ENCODE data around the gene TOR2A. TPM values are rescaled to one million over a fixed set of nuclear protein-coding genes. Genes with fewer than 3 reads are reported as not detected.

Gene TOR2A
- polyA plus RNA-seq, 1 donor (not counting 4 experiments of a cell fraction or from before 2014, with no cell fraction given), result 2.3 TPM

GRCh38 chr9:127765418-127765817 is 30.3 kb upstream of the TOR2A start:
- H3K4me3 ChIP-seq (ENCODE audit: control insufficient read depth in 2 of 3, extremely low read depth in 1 of 3, insufficient read depth in 2 of 3, low read depth in 1 of 3, low read length in 3 of 3), result no peak overlapping the region
- no peaks in the 10 kb centered on the region for H3K36me3 ChIP-seq (ENCODE audit: control insufficient read depth in 2 of 2, extremely low read depth in 1 of 2, insufficient read depth in 2 of 2, low read length in 2 of 2)
- dilution Hi-C loops (cut with MboI; ENCODE audit: extremely low pct_ligation_motif_present, low sequenced_read_pairs), result no loop called here
- TF ChIP-seq CTCF (optimal IDR thresholded peaks at IDR 0.05 in 1 of 3, IDR thresholded peaks at IDR 0.05 in 1 of 3, conservative IDR thresholded peaks at IDR 0.05 in 1 of 3; ENCODE audit: extremely low read depth in 1 of 3, insufficient read depth in 2 of 3, low read length in 3 of 3) (no peak), EZH2 (IDR thresholded peaks at IDR 0.05; ENCODE audit: low read length) (no peak)
- H3K4me2 ChIP-seq (ENCODE audit: control insufficient read depth, extremely low read depth, insufficient read depth, low read depth, low read length), result no peak overlapping the region
- DNase-seq (ENCODE audit: low read depth, low spot score) (no peak), FAIRE-seq (no peak)
- H3K27ac ChIP-seq (ENCODE audit: control insufficient read depth, insufficient read depth, low read length), result no peak overlapping the region
- no peak overlapping the region for H3K9ac ChIP-seq (ENCODE audit: control insufficient read depth, extremely low read depth, insufficient read depth, low read length)
- H3K4me1 ChIP-seq (ENCODE audit: control insufficient read depth, extremely low read depth, insufficient read depth, low read length), result peaks cover 1% of the 10 kb centered on the region
- H3K9me1 ChIP-seq (ENCODE audit: control insufficient read depth, extremely low read depth, insufficient read depth, low read length), result no peaks in the 10 kb centered on the region
- H3K79me2 ChIP-seq (ENCODE audit: control insufficient read depth, insufficient read depth, low read length), result no peaks in the 10 kb centered on the region
- no peak overlapping the region for H2AFZ ChIP-seq (ENCODE audit: control insufficient read depth, low read length)
- peaks cover 3% of the 10 kb centered on the region for H3K27me3 ChIP-seq (ENCODE audit: control insufficient read depth, extremely low read depth, insufficient read depth, low read length)
- H3K9me3 ChIP-seq (ENCODE audit: control insufficient read depth, low read depth, low read length), result no peaks in the 10 kb centered on the region
- H4K20me1 ChIP-seq (ENCODE audit: control insufficient read depth, extremely low read depth, insufficient read depth, low read length), result no peaks in the 10 kb centered on the region

GRCh38 chr9:127763918-127764384 is 28.9 kb upstream of the TOR2A start:
- Histone ChIP-seq H3K4me3 (ENCODE audit: control insufficient read depth in 2 of 3, extremely low read depth in 1 of 3, insufficient read depth in 2 of 3, low read depth in 1 of 3, low read length in 3 of 3) (no peak overlapping the region), H3K9ac (ENCODE audit: control insufficient read depth, extremely low read depth, insufficient read depth, low read length) (no peak overlapping the region), H4K20me1 (ENCODE audit: control insufficient read depth, extremely low read depth, insufficient read depth, low read length) (no peaks in the 10 kb centered on the region), H3K79me2 (ENCODE audit: control insufficient read depth, insufficient read depth, low read length) (no peaks in the 10 kb centered on the region), H3K4me2 (ENCODE audit: control insufficient read depth, extremely low read depth, insufficient read depth, low read depth, low read length) (no peak overlapping the region), H2AFZ (ENCODE audit: control insufficient read depth, low read length) (no peak overlapping the region), H3K27ac (ENCODE audit: control insufficient read depth, insufficient read depth, low read length) (no peak overlapping the region), H3K4me1 (ENCODE audit: control insufficient read depth, extremely low read depth, insufficient read depth, low read length) (no peaks in the 10 kb centered on the region), H3K9me1 (ENCODE audit: control insufficient read depth, extremely low read depth, insufficient read depth, low read length) (no peaks in the 10 kb centered on the region), H3K36me3 (ENCODE audit: control insufficient read depth in 2 of 2, extremely low read depth in 1 of 2, insufficient read depth in 2 of 2, low read length in 2 of 2) (no peaks in the 10 kb centered on the region), H3K9me3 (ENCODE audit: control insufficient read depth, low read depth, low read length) (no peaks in the 10 kb centered on the region), H3K27me3 (ENCODE audit: control insufficient read depth, extremely low read depth, insufficient read depth, low read length) (peaks cover 3% of the 10 kb centered on the region)
- dilution Hi-C loops (cut with MboI; ENCODE audit: extremely low pct_ligation_motif_present, low sequenced_read_pairs), result no loop called here
- FAIRE-seq (no peak), DNase-seq (ENCODE audit: low read depth, low spot score) (no peak)
- TF ChIP-seq CTCF (optimal IDR thresholded peaks at IDR 0.05 in 1 of 3, IDR thresholded peaks at IDR 0.05 in 1 of 3, conservative IDR thresholded peaks at IDR 0.05 in 1 of 3; ENCODE audit: extremely low read depth in 1 of 3, insufficient read depth in 2 of 3, low read length in 3 of 3), result peak in 2 of 3 experiments; percentile 33 to 55
- TF ChIP-seq EZH2 (IDR thresholded peaks at IDR 0.05; ENCODE audit: low read length), result no peak
